ENCODE measurements around the gene CMTM5.
"Not testable (repeated sequence)": the region's sequence is repeated elsewhere in the genome, so short reads cannot be mapped to it uniquely, and the experiment has no call there.

Gene CMTM5

DNA sequence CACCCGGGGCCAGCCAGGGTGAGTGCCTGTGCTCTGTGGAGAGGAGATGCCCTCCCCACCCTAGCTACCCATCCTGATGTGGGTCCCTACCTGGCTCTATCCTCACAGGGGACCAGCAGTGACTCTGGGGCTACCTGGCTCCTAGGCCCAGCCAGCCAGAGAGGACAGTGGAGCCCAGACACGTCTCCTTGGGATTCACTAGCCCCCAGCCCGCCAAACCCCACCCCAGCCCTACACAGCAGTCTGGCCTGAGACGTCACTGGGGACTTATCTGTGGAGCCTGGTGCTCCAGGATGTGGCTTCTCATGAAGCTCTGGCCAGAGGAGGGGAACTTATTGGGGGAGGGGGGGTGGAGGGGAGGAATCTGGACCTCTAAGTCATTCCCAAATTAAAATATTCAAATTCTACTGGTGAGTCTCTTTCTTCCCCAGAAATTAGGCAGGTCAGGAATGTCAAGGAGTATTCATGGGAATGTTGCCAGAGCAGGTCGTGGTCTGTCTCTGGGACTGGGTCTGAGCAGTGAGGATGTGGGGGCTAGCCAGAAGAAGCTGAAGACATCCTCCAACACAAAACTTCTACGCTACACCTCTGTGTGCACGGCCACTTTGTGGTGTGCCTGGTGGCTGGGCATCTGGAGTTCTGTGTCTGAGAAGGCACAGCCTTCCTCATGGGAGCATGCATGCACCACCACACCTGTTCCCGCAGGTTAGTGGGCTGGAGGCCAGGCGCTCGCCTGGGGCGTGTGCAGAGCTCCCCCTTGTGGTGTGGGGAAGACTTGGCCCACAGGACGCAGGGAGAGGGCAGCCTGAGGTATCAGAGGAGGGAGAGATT lies 2.7 kb downstream of the CMTM5 start:
- DNase-seq = peak; percentile 66

DNA sequence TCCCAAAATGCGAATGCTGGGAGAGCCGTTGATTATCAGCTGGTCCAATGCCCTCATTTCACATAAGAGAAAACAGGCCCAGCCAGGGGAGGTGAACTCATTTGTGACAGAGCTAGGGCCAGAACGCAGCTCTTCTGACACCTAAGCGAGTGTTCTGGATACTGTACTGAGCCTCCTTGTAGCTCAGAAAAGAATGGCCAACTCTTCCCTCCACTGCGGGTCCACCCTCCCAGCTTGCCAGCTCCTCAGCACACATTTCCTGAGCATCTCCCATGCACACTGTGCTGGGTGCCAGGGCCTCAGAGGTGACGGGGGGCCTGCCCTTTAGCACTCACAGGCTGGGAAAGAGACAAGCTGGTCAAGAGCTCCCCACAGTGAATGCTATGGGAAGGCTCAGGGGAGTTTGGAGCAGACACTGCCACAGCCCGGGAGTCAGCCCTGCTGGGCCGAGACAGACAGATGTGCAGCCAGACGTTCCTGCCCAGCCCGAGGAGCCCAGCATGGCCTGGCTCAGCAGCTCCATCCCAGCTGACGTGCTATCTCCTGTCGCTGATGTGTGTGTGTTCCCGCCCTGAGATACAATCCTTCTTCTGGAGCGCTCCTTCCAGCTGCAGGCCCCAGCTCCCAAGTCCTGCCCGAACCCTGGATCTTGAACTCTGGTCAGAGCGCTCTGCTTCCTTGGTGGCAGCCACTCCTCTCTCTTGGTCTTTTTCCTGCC lies 3.5 kb downstream of the CMTM5 start:
- DNase-seq = no peak

- no peak for DNase-seq
Observed at GRCh38 chr14:23380976-23381375, 4.1 kb downstream of the CMTM5 start.

GRCh38 chr14:23381871-23382270 lies 5.0 kb downstream of the CMTM5 start:
- no peak for DNase-seq

DNA sequence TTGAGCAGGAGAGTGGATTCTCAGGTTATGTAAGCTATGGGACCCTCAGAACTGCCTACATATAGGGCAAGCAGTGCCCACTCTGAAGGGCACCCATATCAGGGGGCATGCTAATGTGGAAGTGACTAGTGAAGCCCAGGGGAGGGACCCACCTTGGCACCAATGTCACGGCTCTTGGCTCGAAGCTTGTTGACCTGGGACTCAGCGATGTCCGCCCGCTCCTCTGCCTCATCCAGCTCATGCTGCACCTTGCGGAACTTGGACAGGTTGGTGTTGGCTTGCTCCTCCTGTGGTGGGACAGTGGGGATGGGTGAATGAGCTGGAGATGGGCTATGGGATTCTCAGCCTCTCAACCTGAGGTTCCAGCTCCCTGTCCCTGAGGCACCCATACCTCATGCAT lies 5.4 kb downstream of the CMTM5 start:
- no peak for DNase-seq

GRCh38 chr14:23382731-23383440 lies 6.0 kb downstream of the CMTM5 start:
- DNase-seq = no peak

DNA sequence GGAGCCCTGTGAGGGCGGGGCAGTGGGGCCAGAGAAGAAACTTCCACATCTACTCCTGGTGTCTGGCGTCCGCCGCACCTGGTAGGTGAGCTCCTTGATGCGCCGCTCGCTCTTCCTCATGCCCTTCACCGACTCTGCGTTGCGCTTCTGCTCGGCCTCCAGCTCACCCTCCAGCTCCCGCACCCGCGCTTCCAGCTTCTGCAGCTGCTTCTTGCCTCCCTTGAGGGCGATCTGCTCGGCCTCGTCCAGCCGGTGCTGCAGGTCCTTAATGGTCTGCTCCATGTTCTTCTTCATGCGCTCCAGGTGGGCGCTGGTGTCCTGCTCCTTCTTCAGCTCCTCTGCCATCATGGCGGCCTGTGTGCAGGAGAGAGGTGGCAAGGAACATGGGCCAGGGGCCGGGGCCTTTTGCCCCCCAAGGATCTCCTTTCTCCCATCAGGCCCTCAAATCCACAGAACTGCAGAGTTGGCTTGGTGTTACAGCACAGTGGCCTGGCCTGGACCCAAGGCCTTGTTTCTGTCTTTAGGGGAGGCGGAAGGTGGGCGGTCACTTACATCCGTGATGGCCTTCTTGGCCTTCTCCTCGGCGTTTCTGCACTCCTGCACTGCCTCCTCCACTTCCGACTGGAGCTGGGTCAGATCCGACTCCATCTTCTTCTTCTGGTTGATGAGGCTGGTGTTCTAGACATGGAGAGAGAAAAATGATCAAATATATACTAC lies 7.7 kb downstream of the CMTM5 start:
- DNase-seq = no peak

DNA sequence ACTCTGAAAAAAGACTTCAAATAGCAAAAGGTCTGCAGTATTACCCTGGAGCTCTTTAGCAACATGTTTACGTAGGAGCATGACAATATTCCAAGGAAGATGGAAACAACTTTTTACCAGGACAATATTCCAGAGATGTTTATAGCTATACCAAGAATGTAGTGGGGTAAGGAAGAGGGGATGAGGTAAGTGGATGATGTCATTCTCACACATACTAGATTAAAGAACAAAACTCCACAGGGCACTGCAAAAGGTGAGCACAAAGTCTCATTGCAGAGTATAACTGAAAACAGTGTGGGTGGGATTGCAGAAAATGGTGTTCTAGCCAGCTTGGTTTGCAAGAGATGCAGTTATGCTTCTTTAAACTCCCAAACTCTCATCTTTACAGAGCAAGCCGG lies 8.4 kb downstream of the CMTM5 start:
- DNase-seq = no peak

- DNase-seq = no peak
Observed at GRCh38 chr14:23385642-23386265, 8.9 kb downstream of the CMTM5 start.

DNA sequence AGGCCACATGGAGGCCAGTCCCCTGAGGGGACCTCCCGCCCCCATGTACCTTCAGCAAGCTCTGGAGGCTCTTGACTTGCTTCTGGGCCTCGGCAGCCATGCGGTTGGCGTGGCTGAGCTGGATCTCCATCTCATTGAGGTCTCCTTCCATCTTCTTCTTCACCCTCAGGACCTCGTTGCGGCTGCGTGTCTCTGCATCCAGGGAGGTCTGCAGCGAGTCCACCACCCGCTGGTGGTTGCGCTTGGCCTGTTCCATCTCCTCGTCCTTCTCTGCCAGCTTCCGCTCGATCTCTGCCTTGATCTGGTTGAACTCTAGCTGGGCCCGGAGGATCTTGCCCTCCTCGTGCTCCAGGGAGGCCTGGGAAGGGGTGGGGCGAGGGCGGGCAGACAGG lies 9.4 kb downstream of the CMTM5 start:
- DNase-seq = not testable (repeated sequence)

- no peak for DNase-seq
Observed at GRCh38 chr14:23386999-23387398, 10.2 kb downstream of the CMTM5 start.

- DNase-seq = no peak
Observed at GRCh38 chr14:23387916-23388882, 11.4 kb downstream of the CMTM5 start.

DNA sequence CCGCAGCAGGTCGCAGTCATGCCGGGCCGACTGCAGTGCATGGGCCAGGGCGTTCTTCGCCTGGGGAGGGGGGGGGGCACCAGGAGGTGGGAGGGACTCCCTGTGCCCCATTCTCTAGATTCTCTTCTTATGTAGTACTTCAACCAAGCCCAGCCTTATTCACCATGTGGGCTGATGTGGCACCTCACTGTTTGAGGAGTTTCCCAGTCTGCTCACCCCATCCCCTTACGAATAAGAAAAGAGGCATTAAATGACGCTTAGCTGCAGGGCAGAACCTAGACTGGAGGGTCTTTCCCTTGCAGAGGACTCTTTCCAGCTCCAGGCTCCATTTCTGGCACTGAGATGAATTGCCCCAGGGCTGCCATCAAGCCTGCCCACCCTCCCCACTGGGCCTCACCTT lies 12.2 kb downstream of the CMTM5 start:
- DNase-seq = no peak

- DNase-seq = no peak
Observed at GRCh38 chr14:23389396-23389795, 12.6 kb downstream of the CMTM5 start.

GRCh38 chr14:23389871-23390270 lies 13.0 kb downstream of the CMTM5 start:
- DNase-seq = not testable (repeated sequence)

GRCh38 chr14:23392613-23393012 lies 15.8 kb downstream of the CMTM5 start:
- DNase-seq = no peak

DNA sequence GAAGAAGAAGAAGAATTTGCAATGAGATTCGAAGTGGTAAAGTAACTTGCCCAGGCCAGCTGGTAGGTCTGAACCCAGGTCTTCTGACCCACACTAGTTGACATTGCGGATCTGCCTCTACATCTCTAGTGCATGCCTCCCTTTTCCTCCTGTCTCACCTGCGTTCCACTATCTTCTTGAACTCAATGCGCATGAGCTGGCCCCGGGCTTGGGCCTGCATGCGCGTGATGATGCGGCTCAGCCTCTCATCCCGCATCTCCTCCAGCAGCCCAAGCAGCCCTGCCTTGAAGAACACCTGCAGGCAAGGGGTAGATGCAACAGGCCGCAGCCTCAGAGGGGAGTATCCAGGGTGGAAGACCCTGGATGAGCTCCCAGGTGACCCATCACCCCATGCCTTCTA lies 19.3 kb downstream of the CMTM5 start:
- no peak for DNase-seq

DNA sequence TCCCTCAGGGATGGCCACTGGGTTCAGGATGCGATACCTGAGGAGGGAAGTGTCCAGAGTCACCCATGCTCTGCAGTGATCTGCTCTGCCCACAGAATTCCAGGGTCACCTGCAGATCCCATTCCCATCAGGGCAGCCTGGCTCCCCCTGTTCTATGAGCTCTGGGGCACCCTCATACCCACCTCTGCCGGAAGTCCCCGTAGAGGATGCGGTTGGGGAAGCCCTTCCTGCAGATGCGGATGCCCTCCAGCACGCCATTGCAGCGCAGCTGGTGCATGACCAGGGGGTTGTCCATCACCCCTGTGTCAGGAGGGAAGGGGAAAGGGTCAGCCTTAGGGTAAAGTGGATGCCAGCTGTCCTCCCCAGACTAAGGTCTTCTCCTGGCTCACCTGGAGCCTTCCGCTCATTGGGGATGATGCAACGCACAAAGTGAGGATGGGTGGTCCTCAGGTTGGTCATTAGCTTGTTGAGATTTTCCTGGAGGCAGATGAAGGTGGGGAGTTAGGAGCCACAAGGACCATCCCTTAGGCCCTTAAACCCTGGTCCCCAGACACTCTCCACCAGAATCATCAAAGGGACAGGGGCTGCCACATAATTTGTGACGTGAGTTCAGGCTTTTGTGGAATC lies 20.0 kb downstream of the CMTM5 start:
- no peak for DNase-seq

GRCh38 chr14:23398348-23398747 lies 21.5 kb downstream of the CMTM5 start:
- no peak for DNase-seq

DNA sequence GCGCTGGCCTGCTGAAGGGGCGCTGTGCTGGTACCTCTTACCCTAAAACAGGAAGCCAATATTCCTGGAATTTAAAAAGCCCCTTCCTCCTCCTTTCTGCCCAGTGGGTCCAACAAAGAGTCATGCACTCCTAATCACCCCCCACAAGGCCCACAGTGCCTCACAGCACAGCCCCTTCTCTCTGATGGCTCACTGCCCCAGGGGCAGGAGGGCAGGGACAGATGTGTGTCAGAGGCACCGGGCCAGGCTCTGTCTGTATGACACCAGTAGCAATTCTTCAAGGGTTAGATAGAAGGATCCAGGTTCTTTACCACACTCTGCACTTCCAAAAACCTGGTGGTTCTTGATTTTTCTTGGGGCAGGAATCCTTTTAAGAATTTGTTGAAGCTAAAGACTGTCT lies 22.3 kb downstream of the CMTM5 start:
- DNase-seq = no peak

DNA sequence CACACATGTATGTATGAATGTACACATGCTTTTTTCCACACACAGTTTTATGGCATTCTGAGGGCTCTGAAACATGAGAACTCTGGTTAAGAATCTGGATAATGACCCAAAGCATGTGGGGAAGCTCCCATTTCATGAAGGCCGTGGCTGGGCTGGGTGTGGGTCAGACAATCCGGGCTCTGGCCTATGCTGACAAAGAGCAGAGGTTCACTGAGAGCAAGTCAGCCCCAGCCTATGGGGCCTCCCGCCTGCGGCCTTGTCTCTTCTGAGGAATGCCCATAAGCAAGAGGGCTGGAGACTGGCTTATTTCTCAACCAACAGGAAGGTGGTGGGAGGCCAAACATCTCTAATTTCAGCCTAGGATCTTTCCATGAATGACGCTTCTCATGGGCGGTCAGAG lies 22.7 kb downstream of the CMTM5 start:
- no peak for DNase-seq

Measured in activated gamma-delta T cell treated with Interleukin-2 at 50 U/mL for 16 hours (primary cell).